Immature natural killer cell (primary cell): ENCODE data around the gene PXT1. TPM values are rescaled to one million over a fixed set of nuclear protein-coding genes. Genes with fewer than 3 reads are reported as not detected.
A peak's percentile ranks its signal among the peaks of the same experiment; 100 is the strongest.
"Not testable (repeated sequence)": the region's sequence is repeated elsewhere in the genome, so short reads cannot be mapped to it uniquely, and the experiment has no call there.

ENCODE experiments used
- DNase-seq, 3 donors: peaks; one replicate each; pipeline ENCODE4 v3.0.0; 2022; ENCODE audit warnings: mixed read lengths in 1 of 3
- H3K27ac Mint-ChIP-seq, 6 donors: one replicate each; pipeline ENCODE4 v1.8.0; 2020; ENCODE audit warnings: mixed read lengths in 6 of 6, mild to moderate bottlenecking in 5 of 6, inconsistent platforms in 4 of 6, moderate library complexity in 3 of 6
- H3K27me3 Mint-ChIP-seq, 3 donors: one replicate each; pipeline ENCODE4 v1.8.0; 2020 to 2021; ENCODE audit warnings: low read depth in 3 of 3, mild to moderate bottlenecking in 3 of 3, mixed read lengths in 3 of 3, moderate library complexity in 3 of 3, inconsistent platforms in 1 of 3
- H3K36me3 Mint-ChIP-seq, 3 donors: one replicate each; pipeline ENCODE4 v1.8.0; 2020; ENCODE audit warnings: mixed read lengths in 3 of 3, inconsistent platforms in 2 of 3, mild to moderate bottlenecking in 2 of 3
- H3K4me1 Mint-ChIP-seq, 2 donors: one replicate each; pipeline ENCODE4 v1.8.0; 2020; ENCODE audit warnings: inconsistent platforms in 2 of 2, mild to moderate bottlenecking in 2 of 2, mixed read lengths in 2 of 2, moderate library complexity in 1 of 2
- H3K4me3 Mint-ChIP-seq, 5 donors: one replicate each; pipeline ENCODE4 v1.8.0; 2020; ENCODE audit warnings: mild to moderate bottlenecking in 5 of 5, mixed read lengths in 5 of 5, inconsistent platforms in 3 of 5, moderate library complexity in 3 of 5
- H3K9me3 Mint-ChIP-seq, 6 donors: one replicate each; pipeline ENCODE4 v1.8.0; 2020; ENCODE audit warnings: mild to moderate bottlenecking in 6 of 6, mixed read lengths in 6 of 6, inconsistent platforms in 4 of 6, moderate library complexity in 3 of 6
- polyA plus RNA-seq, 3 donors: library from polyadenylated mRNA; unstranded; fragments of 300-500 nt; fragmentation: Illumina TruSeq; gene quantifications; one replicate each; pipeline ENCODE4 v1.2.3, GENCODE V29; 2021

PXT1 gene
- polyA plus RNA-seq, 3 donors from 2014 or later, result 0.09 TPM; not detected in 1

- Mint-ChIP-seq H3K4me1 (peaks cover 21 to 58% of the 10 kb centered on the region in 2 donors), H3K36me3 (peaks cover 0 to 4% (median 0%) of the 10 kb centered on the region in 3 donors), H3K27me3 (peaks cover 0 to under 1% (median 0%) of the 10 kb centered on the region in 3 donors), H3K9me3 (no peaks in the 10 kb centered on the region), H3K27ac (no peak overlapping the region), H3K4me3 (no peak overlapping the region)
- no peak for DNase-seq
These were observed 21.6 kb upstream of the PXT1 start for GRCh38 chr6:36464233-36464632.

GRCh38 chr6:36463676-36464075, 21.0 kb upstream of the PXT1 start:
- Mint-ChIP-seq H3K27ac (no peak overlapping the region), H3K4me1 (peaks cover 18 to 54% of the 10 kb centered on the region in 2 donors), H3K36me3 (peaks cover 0 to 4% (median 0%) of the 10 kb centered on the region in 3 donors), H3K27me3 (no peaks in the 10 kb centered on the region), H3K9me3 (no peaks in the 10 kb centered on the region), H3K4me3 (no peak overlapping the region)
- no peak for DNase-seq

GRCh38 chr6:36461646-36462045, 19.0 kb upstream of the PXT1 start:
- Mint-ChIP-seq H3K36me3 (peaks cover 0 to 4% (median 0%) of the 10 kb centered on the region in 3 donors), H3K27ac (peak overlapping the region in 2 of 6 donors; percentile 46 to 55), H3K9me3 (no peaks in the 10 kb centered on the region), H3K4me1 (peaks cover 21 to 63% of the 10 kb centered on the region in 2 donors), H3K4me3 (no peak overlapping the region), H3K27me3 (no peaks in the 10 kb centered on the region)
- no peak for DNase-seq

DNA sequence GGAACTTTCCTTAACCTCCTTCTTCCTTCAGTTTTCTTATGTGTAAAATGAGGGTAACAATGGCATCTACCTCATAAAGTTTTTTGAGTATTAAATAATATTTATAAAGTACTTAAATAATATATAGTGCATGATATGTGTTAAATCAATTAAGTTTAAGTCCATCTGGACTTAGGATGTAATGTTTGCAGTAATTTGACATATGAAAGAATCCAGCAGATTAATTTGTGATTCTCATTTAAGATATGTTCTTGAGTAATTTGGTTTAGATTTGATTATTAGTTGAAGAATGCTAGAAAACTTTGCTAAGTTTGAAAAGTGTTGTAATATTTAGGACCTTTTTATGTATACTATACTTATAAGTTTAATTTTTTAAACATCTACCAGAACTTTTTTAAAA, 18.3 kb upstream of the PXT1 start:
- no peak overlapping the region for H3K27ac Mint-ChIP-seq
- H3K9me3 Mint-ChIP-seq, result no peaks in the 10 kb centered on the region
- DNase-seq, result no peak
- H3K4me1 Mint-ChIP-seq, result peaks cover 19 to 63% of the 10 kb centered on the region in 2 donors
- peaks cover 0 to 4% (median 0%) of the 10 kb centered on the region in 3 donors for H3K36me3 Mint-ChIP-seq
- no peak overlapping the region for H3K4me3 Mint-ChIP-seq
- H3K27me3 Mint-ChIP-seq, result no peaks in the 10 kb centered on the region

DNA sequence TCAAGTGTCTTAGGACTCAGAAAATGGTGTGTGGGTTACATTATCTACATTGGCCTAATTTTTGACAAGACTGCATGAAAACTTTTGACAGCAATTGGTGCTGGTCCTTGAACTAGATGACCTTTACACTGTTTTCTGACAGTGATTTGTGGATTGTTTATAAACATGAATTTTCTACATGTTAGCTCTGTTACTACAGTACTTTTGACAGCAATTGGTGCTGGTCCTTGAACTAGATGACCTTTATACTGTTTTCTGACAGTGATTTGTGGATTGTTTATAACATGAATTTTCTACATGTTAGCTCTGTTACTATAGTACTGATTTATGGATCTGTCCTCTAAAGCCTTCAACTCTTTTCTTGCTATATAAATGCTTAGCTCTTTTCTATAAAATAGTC, 16.8 kb upstream of the PXT1 start:
- no peaks in the 10 kb centered on the region for H3K9me3 Mint-ChIP-seq
- H3K4me1 Mint-ChIP-seq, result peaks cover 21 to 54% of the 10 kb centered on the region in 2 donors
- DNase-seq, result no peak
- H3K27me3 Mint-ChIP-seq, result no peaks in the 10 kb centered on the region
- H3K27ac Mint-ChIP-seq, result no peak overlapping the region
- no peak overlapping the region for H3K4me3 Mint-ChIP-seq
- H3K36me3 Mint-ChIP-seq, result peaks cover 0 to 4% (median 0%) of the 10 kb centered on the region in 3 donors

- Mint-ChIP-seq H3K4me3 (no peak overlapping the region), H3K27ac (no peak overlapping the region), H3K36me3 (peaks cover 0 to 8% (median 0%) of the 10 kb centered on the region in 3 donors), H3K9me3 (no peaks in the 10 kb centered on the region), H3K27me3 (peaks cover 0 to 2% (median 0%) of the 10 kb centered on the region in 3 donors), H3K4me1 (peaks cover 10 to 18% of the 10 kb centered on the region in 2 donors)
- no peak for DNase-seq
These were observed 12.9 kb upstream of the PXT1 start for GRCh38 chr6:36455486-36456027.

DNA sequence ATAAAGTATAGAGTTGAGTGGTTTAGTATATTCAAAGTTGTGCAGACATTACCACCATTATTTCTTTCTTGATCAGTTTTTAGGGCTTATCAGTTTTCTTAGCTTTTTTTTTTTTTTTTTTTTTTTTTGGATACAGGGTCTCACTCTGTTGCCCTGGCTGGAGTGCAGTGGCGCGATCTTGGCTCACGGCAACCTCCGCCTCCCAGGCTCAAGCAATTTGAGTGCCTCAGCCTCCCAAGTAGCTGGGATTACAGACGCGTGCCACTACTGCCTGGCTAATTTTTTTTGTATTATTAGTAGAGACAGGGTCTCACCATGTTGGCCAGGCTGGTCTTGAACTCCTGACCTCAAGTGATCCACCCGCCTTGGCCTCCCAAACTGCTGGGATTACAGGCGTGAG, 10.2 kb upstream of the PXT1 start:
- not testable (repeated sequence) for H3K27me3 Mint-ChIP-seq, H3K27ac Mint-ChIP-seq, H3K4me3 Mint-ChIP-seq, DNase-seq, H3K9me3 Mint-ChIP-seq
- Mint-ChIP-seq H3K4me1 (peaks cover 20 to 26% of the 10 kb centered on the region in 2 donors), H3K36me3 (peaks cover 3 to 12% (median 3%) of the 10 kb centered on the region in 3 donors)

GRCh38 chr6:36449173-36449572, 6.5 kb upstream of the PXT1 start:
- not testable (repeated sequence) for DNase-seq, H3K9me3 Mint-ChIP-seq, H3K27me3 Mint-ChIP-seq, H3K4me3 Mint-ChIP-seq
- Mint-ChIP-seq H3K4me1 (peaks cover 27 to 40% of the 10 kb centered on the region in 2 donors), H3K27ac (peak overlapping the region in 3 of 6 donors; percentile 29 to 48 (median 30)), H3K36me3 (peaks cover 3 to 12% (median 3%) of the 10 kb centered on the region in 3 donors)

- peaks cover 3 to 9% (median 3%) of the 10 kb centered on the region in 3 donors for H3K36me3 Mint-ChIP-seq
- DNase-seq, result no peak
- peaks cover 52 to 69% of the 10 kb centered on the region in 2 donors for H3K4me1 Mint-ChIP-seq
- H3K4me3 Mint-ChIP-seq, result peak overlapping the region in 4 of 5 donors; percentile 12 to 39 (median 26)
- peak overlapping the region in 5 of 6 donors; percentile 31 to 91 (median 67) for H3K27ac Mint-ChIP-seq
- peaks cover 7 to 14% (median 8%) of the 10 kb centered on the region in 3 donors for H3K27me3 Mint-ChIP-seq
- no peaks in the 10 kb centered on the region for H3K9me3 Mint-ChIP-seq
These were observed 3.0 kb upstream of the PXT1 start for GRCh38 chr6:36445621-36446020.

DNA sequence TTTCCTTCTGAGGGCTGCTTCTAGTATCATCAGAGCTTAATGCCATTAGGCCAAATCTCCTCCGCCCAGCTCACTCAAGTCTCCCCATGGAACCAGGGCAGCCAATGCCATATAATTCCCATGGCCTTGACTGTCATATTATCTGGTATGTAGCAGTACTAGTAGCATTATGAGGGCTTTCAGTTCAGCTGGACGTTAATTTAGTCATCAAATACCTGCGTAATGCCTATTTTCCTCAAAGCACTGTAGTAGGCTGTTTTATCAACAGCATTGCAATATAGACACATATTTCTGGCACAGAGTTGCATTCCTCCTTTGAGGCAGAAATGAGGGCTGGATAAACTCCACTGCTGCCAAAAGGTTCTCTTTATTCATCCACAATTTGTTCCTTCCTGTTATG, 1.8 kb upstream of the PXT1 start:
- DNase-seq, result no peak
- Mint-ChIP-seq H3K9me3 (no peaks in the 10 kb centered on the region), H3K36me3 (peaks cover 3 to 7% (median 3%) of the 10 kb centered on the region in 3 donors), H3K27me3 (peaks cover 7 to 14% (median 8%) of the 10 kb centered on the region in 3 donors), H3K4me1 (peaks cover 48 to 66% of the 10 kb centered on the region in 2 donors), H3K27ac (peak overlapping the region; percentile 91 to 98 (median 96)), H3K4me3 (peak overlapping the region; percentile 93 to 98 (median 97))

- peak; percentile 10 to 17 (median 13) for DNase-seq
- peaks cover 45 to 58% of the 10 kb centered on the region in 2 donors for H3K4me1 Mint-ChIP-seq
These were observed 1.1 kb upstream of the PXT1 start for GRCh38 chr6:36443471-36444428.

GRCh38 chr6:36442103-36442670, 467 bp downstream of the PXT1 start:
- H3K27me3 Mint-ChIP-seq, result peaks cover 7 to 14% (median 8%) of the 10 kb centered on the region in 3 donors
- peak overlapping the region; percentile 91 to 98 (median 98) for H3K27ac Mint-ChIP-seq
- peak overlapping the region; percentile 93 to 98 (median 97) for H3K4me3 Mint-ChIP-seq
- DNase-seq, result peak in 1 of 3 donors; percentile 3
- H3K36me3 Mint-ChIP-seq, result no peaks in the 10 kb centered on the region
- peaks cover 42 to 47% of the 10 kb centered on the region in 2 donors for H3K4me1 Mint-ChIP-seq
- no peaks in the 10 kb centered on the region for H3K9me3 Mint-ChIP-seq

More at GRCh38 chr6:36443471-36444428, 1.1 kb upstream of the PXT1 start:
- Mint-ChIP-seq H3K4me3 (peak overlapping the region; percentile 93 to 98 (median 97)), H3K27me3 (peaks cover 7 to 14% (median 8%) of the 10 kb centered on the region in 3 donors), H3K9me3 (no peaks in the 10 kb centered on the region), H3K27ac (peak overlapping the region; percentile 91 to 98 (median 96)), H3K36me3 (peaks cover 0 to 2% (median 1%) of the 10 kb centered on the region in 3 donors)

- H3K27ac Mint-ChIP-seq, result peak overlapping the region; percentile 80 to 98 (median 92)
- peaks cover 42 to 47% of the 10 kb centered on the region in 2 donors for H3K4me1 Mint-ChIP-seq
- DNase-seq, result peak; percentile 67 to 72 (median 70)
- H3K27me3 Mint-ChIP-seq, result peaks cover 7 to 14% (median 8%) of the 10 kb centered on the region in 3 donors
- peak overlapping the region; percentile 46 to 65 (median 55) for H3K4me3 Mint-ChIP-seq
- no peaks in the 10 kb centered on the region for H3K9me3 Mint-ChIP-seq
- H3K36me3 Mint-ChIP-seq, result no peaks in the 10 kb centered on the region
These were observed 1.3 kb downstream of the PXT1 start for GRCh38 chr6:36441307-36441894.
